Endothelial cell of hepatic sinusoid (primary cell): ENCODE measurements around the gene CORO6.

Experiments used
- in situ Hi-C: cut with HindIII; loops from 2 replicates; pipeline ENCODE4 v1.10.0; 2017; ENCODE audit warnings: low sequenced_read_pairs

Gene CORO6

GRCh38 chr17:29567554-29568330, 55.0 kb downstream of the CORO6 start:
- in situ Hi-C loops = no loop called here

DNA sequence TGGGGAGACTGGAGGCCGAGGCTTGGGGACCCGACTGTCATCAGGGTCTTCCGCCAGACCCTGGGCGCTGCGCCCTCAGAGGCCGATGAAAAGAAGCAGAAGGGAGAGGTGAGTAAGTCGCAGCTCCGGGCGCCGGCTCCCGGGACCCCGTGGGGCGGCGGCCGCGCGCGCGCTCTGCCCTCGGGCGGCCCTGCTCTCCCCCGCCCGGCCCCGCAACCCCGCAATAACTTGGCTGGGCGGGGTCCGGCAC, 55.5 kb downstream of the CORO6 start:
- in situ Hi-C loops = no loop called here

GRCh38 chr17:29566473-29567303, 56.0 kb downstream of the CORO6 start, which contains the start of gene ABHD15:
Gene ABHD15 (minus strand): TSS chr17:29567037. CDS start chr17:29566966, 71 bp downstream.
- in situ Hi-C loops = no loop called here

- in situ Hi-C loops = no loop called here
Observed at GRCh38 chr17:29565643-29566472, 56.9 kb downstream of the CORO6 start.
